Stimulated activated memory B cell treated with anti-CD40 and anti-IgM and Interleukin-4, amounts not matched to agents 10 μg/mL and 1 μg/mL and 100 μg/mL, for 72 hours (primary cell): ENCODE measurements around the gene NUDT14.

Experiments used
- ATAC-seq: fragments of 150-1000 bp; cut with Tn5 transposase; 2 replicates; pipeline ENCODE4 v1.10.0; 2021
- H3K27ac Mint-ChIP-seq: one replicate; pipeline ENCODE4 v1.8.0; 2022; ENCODE audit warnings: mild to moderate bottlenecking, mixed read lengths
- H3K27me3 Mint-ChIP-seq: one replicate; pipeline ENCODE4 v1.8.0; 2022; ENCODE audit warnings: mixed read lengths
- H3K36me3 Mint-ChIP-seq: one replicate; pipeline ENCODE4 v1.8.0; 2022; ENCODE audit warnings: mixed read lengths
- H3K4me1 Mint-ChIP-seq: one replicate; pipeline ENCODE4 v1.8.0; 2022; ENCODE audit warnings: mixed read lengths
- H3K4me3 Mint-ChIP-seq: one replicate; pipeline ENCODE4 v1.8.0; 2022; ENCODE audit warnings: mild to moderate bottlenecking, moderate library complexity, mixed read lengths
- H3K9me3 Mint-ChIP-seq: one replicate; pipeline ENCODE4 v1.8.0; 2022; ENCODE audit warnings: mixed read lengths

NUDT14 gene

DNA sequence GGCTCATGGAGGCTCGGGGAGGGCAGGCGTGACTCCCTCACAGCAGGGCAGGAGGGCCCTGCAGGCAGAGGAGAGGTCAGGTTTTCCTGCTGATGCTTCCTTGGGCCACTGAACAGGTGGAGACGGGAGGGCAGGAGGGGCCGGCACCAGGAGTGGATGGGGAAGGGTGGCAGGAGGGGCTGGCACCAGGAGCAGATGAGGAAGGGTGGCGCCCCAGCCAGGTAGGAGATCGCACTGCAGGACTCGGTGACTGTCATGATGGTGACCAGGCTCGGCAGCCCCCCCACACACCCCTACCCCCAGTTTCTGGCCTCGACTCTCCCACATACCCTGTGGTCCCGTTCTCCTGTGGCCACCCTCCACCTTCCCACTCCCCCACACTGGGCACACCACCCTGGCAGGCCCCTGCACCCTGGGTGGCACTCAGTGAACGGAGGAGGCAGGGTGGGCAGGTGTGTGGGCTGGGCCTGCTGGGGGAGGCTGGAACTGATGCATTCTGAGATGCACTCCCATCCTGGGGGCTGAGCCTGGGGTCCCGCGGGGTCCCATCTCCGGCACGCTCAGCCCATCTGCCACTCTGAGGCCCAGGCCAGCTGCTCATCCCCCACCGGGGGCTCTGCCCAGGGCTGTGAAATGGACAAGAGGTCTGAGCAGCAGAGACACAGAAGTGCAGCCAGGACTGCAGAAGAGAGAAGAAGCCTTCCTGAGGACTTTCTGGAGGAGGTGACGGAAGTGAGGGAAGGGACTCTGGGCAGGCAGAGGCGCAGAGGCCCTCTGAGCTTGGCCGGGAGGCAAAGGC, 2.8 kb downstream of the NUDT14 start:
- Mint-ChIP-seq H3K27me3 (peaks cover 13% of the 10 kb centered on the region), H3K4me1 (peaks cover 21% of the 10 kb centered on the region), H3K27ac (no peak overlapping the region), H3K9me3 (no peaks in the 10 kb centered on the region), H3K4me3 (no peak overlapping the region), H3K36me3 (no peaks in the 10 kb centered on the region)
- no peak for ATAC-seq

DNA sequence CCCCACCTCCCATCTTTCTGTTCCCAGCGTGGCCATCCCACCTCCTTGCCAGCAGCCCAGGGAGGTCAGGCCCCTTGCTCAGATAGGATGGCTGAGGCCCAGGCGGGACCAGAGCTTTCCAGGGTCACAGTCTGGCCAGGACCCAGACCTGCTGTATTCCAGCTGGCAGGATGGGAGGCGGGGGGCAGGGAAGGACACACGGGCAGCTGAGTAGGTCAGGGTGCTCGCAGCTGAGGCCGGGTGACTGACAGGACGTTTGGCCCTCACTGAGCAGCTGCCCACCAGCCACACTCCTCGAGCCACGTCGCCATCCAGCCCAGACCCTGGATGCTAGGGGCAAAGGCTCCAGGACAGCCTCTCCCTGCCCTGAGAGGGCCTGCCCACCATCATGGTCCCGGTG, 4.0 kb downstream of the NUDT14 start:
- Mint-ChIP-seq H3K9me3 (no peaks in the 10 kb centered on the region), H3K27me3 (peaks cover 11% of the 10 kb centered on the region), H3K4me3 (no peak overlapping the region), H3K4me1 (peaks cover 21% of the 10 kb centered on the region), H3K36me3 (no peaks in the 10 kb centered on the region), H3K27ac (no peak overlapping the region)
- no peak for ATAC-seq

DNA sequence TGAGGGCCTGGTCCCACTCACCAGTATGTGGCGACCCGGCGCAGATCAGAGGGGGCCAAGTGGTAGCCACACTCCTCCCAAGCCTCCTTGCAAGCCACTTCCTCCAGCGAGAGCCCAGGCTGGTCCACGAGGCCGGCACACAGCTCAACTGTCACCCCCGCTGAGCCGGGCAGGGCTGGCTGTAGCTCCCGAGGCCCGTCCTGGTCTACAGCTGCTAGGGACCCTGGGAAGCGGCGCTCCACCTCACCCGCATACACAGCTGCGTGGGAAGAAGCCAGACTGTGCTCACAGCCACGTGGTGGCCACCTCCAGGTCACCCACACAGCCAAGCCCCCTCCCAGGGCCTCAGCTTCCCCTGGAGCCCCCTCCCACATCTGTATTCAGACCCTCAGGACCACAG, 4.6 kb downstream of the NUDT14 start:
- Mint-ChIP-seq H3K4me3 (no peak overlapping the region), H3K27me3 (peaks cover 11% of the 10 kb centered on the region), H3K27ac (no peak overlapping the region)

DNA sequence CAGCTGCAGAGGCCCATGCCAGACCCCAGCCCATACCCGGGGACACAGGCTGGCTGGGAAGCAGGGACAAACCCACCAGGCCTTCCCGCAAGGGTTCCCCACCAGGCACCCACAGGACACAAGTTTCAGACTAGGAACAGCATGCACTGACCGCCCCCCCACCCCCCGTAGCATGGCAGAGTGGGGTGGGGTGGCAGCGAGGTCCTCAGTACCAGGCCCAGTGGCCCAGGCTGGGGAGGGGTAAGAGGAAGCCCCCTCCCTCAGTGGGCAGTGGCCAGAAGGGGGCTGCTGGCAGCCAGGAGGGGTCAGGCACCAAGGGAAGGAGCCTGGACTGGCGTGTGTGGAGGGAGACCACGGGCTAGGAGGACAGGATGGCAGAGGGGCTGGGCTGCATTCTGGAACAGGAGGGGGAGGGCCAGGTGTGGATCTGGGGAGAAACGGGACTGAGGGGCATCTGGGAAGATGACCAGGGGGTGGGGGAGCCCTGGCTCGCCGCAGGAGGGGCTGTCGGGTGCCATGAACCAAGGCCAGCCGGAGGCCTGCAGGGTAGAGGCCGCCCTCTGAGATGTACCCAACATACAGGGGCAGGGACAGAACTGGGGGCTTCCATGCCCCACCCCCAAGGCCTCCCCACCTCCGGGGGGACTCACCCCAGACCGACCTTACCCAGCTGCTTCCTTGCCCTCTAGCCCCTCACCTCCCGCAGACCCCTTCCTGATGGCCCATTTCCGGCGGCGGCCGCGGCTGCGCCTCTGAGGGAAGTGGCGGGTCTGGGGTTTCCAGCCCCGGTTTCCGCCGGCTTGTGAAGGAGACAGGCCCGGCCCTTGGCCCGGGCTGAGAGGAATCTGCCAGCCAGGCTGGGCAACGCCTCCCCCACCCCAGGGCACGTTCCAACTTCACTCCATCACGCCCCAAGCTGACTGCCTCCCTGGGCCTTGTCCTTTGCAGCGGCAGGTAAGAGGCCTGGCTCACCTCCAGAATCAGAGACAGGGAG, 6.9 kb downstream of the NUDT14 start:
- peak overlapping the region; percentile 59 for H3K27ac Mint-ChIP-seq
- no peaks in the 10 kb centered on the region for H3K9me3 Mint-ChIP-seq
- peaks cover 28% of the 10 kb centered on the region for H3K27me3 Mint-ChIP-seq
- H3K4me1 Mint-ChIP-seq = peaks cover 22% of the 10 kb centered on the region
- no peak overlapping the region for H3K4me3 Mint-ChIP-seq
- no peaks in the 10 kb centered on the region for H3K36me3 Mint-ChIP-seq
- ATAC-seq = no peak

More for the DNA sequence above, 4.6 kb downstream of the NUDT14 start:
- ATAC-seq = no peak
- Mint-ChIP-seq H3K4me1 (peaks cover 21% of the 10 kb centered on the region), H3K36me3 (no peaks in the 10 kb centered on the region), H3K9me3 (no peaks in the 10 kb centered on the region)

DNA sequence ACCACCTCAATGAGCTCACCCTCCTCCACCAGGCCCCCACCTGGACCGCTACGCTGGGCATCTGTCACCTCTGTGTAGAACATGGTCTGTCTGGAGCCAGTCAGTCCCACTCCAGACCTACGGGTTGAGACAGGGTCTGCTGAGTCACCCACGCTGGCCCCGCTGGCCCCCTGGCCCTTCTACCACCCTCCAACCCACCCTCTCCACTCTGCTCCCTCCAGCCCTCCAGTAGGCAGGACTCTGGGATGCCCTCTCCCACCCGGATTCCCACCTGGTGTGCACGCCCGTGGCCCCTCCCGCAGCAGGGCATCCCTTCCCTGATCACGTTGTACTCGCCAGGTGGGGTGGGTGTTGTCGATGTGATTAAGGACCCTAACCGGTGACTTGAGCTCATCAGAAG, 8.0 kb downstream of the NUDT14 start:
- H3K27ac Mint-ChIP-seq = no peak overlapping the region
- no peaks in the 10 kb centered on the region for H3K9me3 Mint-ChIP-seq
- no peak for ATAC-seq
- H3K4me1 Mint-ChIP-seq = peaks cover 23% of the 10 kb centered on the region
- H3K27me3 Mint-ChIP-seq = peaks cover 27% of the 10 kb centered on the region
- no peak overlapping the region for H3K4me3 Mint-ChIP-seq
- no peaks in the 10 kb centered on the region for H3K36me3 Mint-ChIP-seq

DNA sequence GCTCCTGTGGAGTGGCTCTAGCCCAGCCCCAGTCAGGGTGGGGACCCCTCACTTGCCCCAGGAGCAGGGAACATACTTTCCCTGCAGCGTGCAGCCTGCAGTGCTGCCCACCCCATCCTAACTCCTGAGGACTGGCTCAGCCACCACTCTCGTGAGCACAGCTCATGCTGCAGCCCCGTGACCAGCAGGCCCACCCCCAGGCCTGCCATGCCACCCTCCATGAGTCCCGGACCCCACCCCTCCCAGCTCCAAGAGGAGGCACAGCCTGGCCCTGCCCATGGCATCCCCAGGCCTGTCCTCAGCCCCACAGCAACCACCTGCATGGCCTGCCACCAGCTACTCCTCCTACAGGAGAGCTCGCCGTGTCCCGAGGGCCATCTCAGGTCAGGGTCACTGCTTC, 8.6 kb downstream of the NUDT14 start:
- no peak for ATAC-seq
- Mint-ChIP-seq H3K36me3 (no peaks in the 10 kb centered on the region), H3K4me1 (peaks cover 23% of the 10 kb centered on the region), H3K4me3 (no peak overlapping the region), H3K9me3 (no peaks in the 10 kb centered on the region), H3K27me3 (peaks cover 21% of the 10 kb centered on the region), H3K27ac (no peak overlapping the region)

DNA sequence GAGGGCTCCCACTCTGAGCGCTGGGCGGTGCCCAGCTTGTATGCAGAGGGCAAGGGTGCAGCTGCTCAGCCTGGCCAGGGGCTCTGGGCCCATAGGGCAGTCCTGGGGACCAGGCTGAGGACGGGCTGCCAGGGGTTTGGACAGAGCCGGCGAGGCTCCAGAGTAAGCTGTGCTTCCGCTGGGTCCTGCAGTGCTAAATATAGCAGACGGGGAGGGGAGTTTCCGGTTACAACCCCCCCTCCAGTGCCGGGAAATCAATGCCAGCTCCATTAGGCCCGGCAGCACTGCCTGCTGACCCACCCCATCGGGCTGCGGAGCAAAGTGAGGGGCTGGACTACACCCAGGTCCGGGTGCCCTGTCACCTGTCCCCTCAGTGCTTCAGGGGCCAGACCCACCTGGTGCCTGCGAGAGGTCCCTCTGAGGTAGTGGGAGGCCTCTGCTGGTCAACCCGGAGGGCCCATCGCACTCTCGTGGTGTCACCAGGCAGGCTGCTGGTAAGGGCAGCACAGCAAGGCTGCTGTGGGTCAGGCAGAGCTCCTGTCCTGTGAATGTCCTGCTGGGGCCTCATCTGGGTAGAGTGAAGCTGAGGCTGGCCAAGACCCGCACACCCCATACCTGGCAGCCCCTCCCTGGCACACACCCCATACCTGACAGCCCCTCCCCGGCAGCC, 10.0 kb downstream of the NUDT14 start:
- H3K4me1 Mint-ChIP-seq = peaks cover 28% of the 10 kb centered on the region
- no peaks in the 10 kb centered on the region for H3K9me3 Mint-ChIP-seq
- H3K4me3 Mint-ChIP-seq = no peak overlapping the region
- ATAC-seq = no peak
- H3K36me3 Mint-ChIP-seq = no peaks in the 10 kb centered on the region
- no peak overlapping the region for H3K27ac Mint-ChIP-seq
- H3K27me3 Mint-ChIP-seq = peaks cover 33% of the 10 kb centered on the region

DNA sequence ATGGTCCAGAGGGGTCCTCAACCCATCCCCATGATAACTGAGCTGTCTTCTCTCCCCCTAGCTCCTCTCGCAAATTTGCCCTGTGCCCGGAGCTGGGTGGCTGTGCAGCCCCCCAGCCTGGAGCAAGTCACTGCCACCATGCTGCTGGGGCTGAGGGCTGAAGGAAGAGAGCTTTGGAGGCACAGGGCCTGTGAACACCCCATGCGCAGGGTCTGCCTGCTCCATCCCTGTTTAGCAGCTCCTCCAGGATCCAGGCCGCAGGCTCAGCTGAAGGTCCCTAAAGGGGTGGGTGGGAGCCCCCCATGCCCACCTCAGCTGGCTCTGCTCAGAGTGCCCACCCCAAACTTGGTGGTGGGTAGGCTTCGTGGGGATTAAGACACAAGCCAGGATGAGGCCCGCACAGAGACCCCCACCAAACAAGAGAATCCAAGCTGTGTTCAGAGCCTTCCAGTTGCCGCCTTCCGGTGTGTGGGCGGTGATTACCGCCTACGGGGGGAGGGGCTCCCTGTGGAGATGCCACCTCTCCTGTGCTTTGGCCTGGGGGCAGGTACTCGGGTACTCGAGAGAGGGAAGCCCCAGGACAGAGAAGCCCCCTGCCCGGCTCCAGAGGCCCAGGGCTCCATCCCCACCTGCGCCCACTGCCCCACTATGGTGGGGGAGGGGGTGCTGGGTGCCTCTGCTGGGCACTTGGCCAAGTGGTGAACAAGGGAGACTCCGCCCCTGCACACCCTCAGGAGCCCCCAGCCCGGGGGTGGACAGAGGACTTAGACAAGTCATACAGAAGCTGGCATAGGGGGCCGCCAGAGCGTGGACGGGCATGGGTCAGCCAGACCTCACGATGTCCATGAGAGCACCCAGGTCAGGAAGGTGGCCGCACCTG, 11.1 kb downstream of the NUDT14 start:
- H3K36me3 Mint-ChIP-seq = no peaks in the 10 kb centered on the region
- H3K27ac Mint-ChIP-seq = no peak overlapping the region
- H3K4me3 Mint-ChIP-seq = peak overlapping the region; percentile 75
- peaks cover 36% of the 10 kb centered on the region for H3K4me1 Mint-ChIP-seq
- H3K27me3 Mint-ChIP-seq = peaks cover 35% of the 10 kb centered on the region
- no peak for ATAC-seq
- H3K9me3 Mint-ChIP-seq = no peaks in the 10 kb centered on the region

DNA sequence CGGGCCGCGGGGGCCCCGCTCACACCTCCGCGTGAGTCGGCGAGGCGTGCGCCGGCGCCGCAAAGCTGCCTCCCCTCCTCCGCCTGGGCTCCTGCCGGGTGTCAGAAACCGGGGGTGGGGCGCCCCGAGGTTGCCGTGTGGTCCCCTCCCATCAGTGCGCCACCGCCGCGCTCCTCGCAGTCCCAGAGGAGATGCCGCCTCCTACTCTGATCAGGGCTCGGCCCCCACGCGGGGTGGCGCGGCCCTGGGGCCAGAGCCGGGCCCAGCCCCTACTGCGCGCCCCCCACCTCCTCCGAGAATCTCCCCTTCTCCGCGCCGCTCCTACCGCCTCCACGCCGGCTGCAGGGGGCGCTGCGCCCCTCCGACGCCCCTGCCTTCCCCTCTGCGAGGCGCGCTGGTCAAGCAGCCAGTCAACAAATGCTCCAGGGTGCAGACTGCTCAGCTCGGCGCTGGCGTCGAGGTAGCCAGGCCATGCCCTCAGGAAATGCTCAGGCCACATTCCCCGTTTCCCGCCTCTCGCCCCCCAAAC, 12.1 kb downstream of the NUDT14 start:
- no peak for ATAC-seq
- H3K27me3 Mint-ChIP-seq = peaks cover 35% of the 10 kb centered on the region
- peaks cover 29% of the 10 kb centered on the region for H3K4me1 Mint-ChIP-seq
- no peak overlapping the region for H3K27ac Mint-ChIP-seq
- H3K36me3 Mint-ChIP-seq = no peaks in the 10 kb centered on the region
- no peaks in the 10 kb centered on the region for H3K9me3 Mint-ChIP-seq
- peak overlapping the region; percentile 71 for H3K4me3 Mint-ChIP-seq

DNA sequence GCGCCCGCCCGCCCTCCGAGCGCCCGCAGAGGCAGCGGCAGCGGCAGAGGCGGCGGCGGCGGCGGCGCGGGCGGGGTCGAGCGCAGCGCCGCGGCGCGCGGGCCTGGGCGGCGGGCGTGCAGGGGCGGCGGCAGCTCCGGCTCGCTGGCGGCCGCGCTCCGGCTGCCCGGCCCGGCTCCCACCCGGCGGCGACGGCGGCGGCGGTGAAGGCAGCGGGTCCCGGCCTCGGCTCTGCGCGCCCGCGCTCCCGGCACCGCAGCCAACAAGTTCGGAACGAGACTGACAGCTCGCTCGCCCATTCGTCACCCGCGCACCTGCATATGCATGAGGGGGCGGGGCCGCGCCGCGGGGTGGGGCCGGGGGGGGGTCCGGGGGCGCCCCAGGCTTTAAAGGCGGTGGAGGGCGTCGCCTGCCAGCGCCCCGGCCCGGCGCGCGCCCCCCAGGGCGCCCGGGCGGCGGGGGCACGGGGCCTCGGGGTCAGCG, 12.6 kb downstream of the NUDT14 start, which contains the start of gene JAG2:
JAG2 (minus strand) TSS at position 281 of the 483 bp plus-strand sequence. CDS start 356 bp downstream, outside the sequence.
- no peak for ATAC-seq
- H3K27me3 Mint-ChIP-seq = peaks cover 35% of the 10 kb centered on the region
- H3K4me1 Mint-ChIP-seq = peaks cover 28% of the 10 kb centered on the region
- no peaks in the 10 kb centered on the region for H3K9me3 Mint-ChIP-seq
- H3K4me3 Mint-ChIP-seq = peak within 1 kb of the TSS; percentile 75
- no peaks in the 10 kb centered on the region for H3K36me3 Mint-ChIP-seq
- no peak within 1 kb of the TSS for H3K27ac Mint-ChIP-seq

DNA sequence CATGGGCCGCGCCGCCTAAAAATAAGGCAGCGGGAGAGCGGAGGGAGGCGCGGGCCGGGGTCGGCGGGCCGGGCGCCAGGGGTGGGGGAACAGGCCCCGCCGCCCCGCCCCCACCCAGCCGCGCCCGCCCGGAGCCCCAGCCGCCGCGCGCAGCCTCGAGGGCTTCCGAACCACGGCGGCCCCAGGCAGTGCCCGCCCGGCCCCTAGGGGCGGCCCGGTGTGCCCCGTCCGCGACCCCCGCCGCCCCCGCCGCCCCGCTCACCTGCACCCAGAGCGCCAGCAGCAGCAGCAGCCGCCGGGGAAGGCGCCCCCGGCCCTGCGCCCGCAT, 13.1 kb downstream of the NUDT14 start:
- no peak for ATAC-seq
- peaks cover 28% of the 10 kb centered on the region for H3K4me1 Mint-ChIP-seq
- H3K4me3 Mint-ChIP-seq = no peak overlapping the region

DNA sequence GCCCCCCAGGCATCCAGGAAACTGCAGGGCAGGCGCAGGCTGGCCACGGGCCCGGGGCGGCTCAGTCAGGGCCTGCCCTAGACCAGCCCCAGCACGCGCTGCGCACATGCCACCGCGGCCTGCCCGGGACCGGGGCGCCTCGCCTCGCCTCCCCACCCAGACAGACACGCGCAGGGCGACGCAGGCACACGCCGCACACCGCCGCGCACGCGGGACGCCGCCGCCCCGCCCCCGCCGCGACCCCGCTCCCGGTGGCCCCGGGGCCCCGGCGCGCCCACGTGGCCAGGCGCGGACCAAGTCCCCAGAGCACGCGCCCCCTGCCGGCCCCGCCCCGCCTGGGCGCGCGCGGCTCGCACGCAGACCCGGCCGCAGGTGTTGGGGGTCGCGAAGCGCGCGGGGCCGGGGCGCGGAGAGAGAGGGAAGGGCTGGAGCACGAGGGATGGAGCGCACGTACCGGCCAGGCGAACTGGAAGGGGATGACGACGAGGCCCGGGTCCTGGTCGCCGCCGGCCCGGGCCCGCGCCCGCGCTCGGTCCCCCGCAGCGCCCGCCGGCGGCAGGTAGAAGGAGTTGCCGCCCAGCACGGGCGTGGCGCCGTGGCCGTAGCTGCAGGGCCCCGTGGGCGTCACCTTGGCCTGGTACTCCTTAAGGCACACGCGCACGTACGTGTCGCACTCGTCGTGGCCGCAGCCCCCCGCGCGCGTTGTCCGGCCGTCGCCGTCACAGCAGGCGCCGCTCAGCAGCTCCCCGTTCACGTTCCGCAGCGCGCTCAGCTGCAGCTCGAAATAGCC, 13.6 kb downstream of the NUDT14 start:
- no peak overlapping the region for H3K27ac Mint-ChIP-seq
- H3K9me3 Mint-ChIP-seq = no peaks in the 10 kb centered on the region
- H3K36me3 Mint-ChIP-seq = no peaks in the 10 kb centered on the region
- ATAC-seq = no peak
- H3K4me3 Mint-ChIP-seq = no peak overlapping the region
- peaks cover 28% of the 10 kb centered on the region for H3K4me1 Mint-ChIP-seq
- peaks cover 35% of the 10 kb centered on the region for H3K27me3 Mint-ChIP-seq

More for the DNA sequence above, 13.1 kb downstream of the NUDT14 start:
- Mint-ChIP-seq H3K36me3 (no peaks in the 10 kb centered on the region), H3K27ac (no peak overlapping the region), H3K9me3 (no peaks in the 10 kb centered on the region), H3K27me3 (peaks cover 35% of the 10 kb centered on the region)

DNA sequence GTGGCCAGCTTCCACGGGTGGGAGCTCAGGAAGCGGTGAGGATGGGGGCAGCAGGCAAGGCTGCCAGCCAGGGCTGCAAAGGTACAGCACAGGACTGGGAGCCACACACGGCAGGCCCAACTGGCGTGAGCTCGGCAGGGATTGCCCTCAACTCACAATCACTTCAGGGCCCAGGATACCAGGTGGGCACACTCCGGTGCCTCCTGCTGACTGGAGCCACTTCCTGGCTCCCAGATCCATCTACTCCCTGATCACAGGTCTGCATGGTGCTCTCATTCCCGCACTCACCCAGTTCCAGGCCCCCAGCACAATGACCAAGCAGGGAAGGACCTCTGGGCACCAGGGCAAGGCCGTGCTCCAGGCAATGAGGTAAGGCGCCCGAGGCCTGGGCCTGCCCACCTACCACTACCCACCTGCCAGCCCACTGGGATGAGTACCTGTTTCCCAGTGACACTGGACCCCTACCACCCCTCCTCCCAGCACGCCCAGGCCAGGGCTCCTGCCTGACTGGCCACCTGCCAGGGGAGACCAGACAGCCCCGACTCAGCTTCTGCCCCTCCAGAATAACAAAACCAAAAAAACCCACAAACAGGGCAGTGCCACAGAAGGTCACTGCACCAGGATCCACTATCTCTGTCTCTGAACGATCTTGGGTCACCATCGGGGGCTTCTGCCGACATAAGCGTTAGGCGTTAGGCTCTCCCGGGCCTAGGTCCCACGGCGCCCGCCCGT, 14.4 kb downstream of the NUDT14 start:
- H3K27me3 Mint-ChIP-seq = peaks cover 40% of the 10 kb centered on the region
- no peaks in the 10 kb centered on the region for H3K36me3 Mint-ChIP-seq
- ATAC-seq = no peak
- peaks cover 28% of the 10 kb centered on the region for H3K4me1 Mint-ChIP-seq
- H3K9me3 Mint-ChIP-seq = no peaks in the 10 kb centered on the region
- H3K27ac Mint-ChIP-seq = no peak overlapping the region
- no peak overlapping the region for H3K4me3 Mint-ChIP-seq
